H1 (cell line): ENCODE data around the gene SHLD1. TPM values are rescaled to one million over a fixed set of nuclear protein-coding genes. Genes with fewer than 3 reads are reported as not detected.

Source experiments
- CTCF ChIA-PET: fragments of 300-600 bp; sonication (Branson Sonifier 250); formaldehyde crosslinking; loops from one replicate; lab custom pipeline; 2021; ENCODE audit not compliant: partially characterized antibody; lab: Charles Lee
- POLR2A ChIA-PET: fragments of 300-600 bp; sonication (Branson Sonifier 250); formaldehyde crosslinking; loops from one replicate; lab custom pipeline; 2021; ENCODE audit warnings: inconsistent platforms; ENCODE audit not compliant: partially characterized antibody; lab: Charles Lee
- DNase-seq, 2 experiments: peaks; one replicate each; pipeline versions ENCODE4 v3.0.0 to v3.0.0-alpha.2; 2010 to 2022; ENCODE audit warnings: low spot score in 2 of 2, low read depth in 1 of 2, mixed read lengths in 1 of 2
- FAIRE-seq: peaks from 2 replicates; lab custom pipeline; 2011; peaks lifted over from hg19 to GRCh38; lab: Jason Lieb, UNC
- H2AFZ ChIP-seq: 2 replicates; pipeline ENCODE4 v1.8.1; 2012; ENCODE audit warnings: low read length, inconsistent platforms
- H2AK5ac ChIP-seq: 2 replicates; pipeline ENCODE4 v1.6.1; 2013; ENCODE audit warnings: low read depth, low read length
- H2BK120ac ChIP-seq: replicated peaks from 2 replicates; pipeline ENCODE3; 2013; ENCODE audit warnings: low read depth, low read length, inconsistent platforms
- H2BK12ac ChIP-seq: 2 replicates; pipeline ENCODE4 v1.6.1; 2013; ENCODE audit warnings: low read depth, low read length
- H2BK15ac ChIP-seq: 2 replicates; pipeline ENCODE4 v1.6.1; 2013; ENCODE audit warnings: low read length
- H2BK20ac ChIP-seq: 2 replicates; pipeline ENCODE4 v1.6.1; 2013; ENCODE audit warnings: low read length
- H2BK5ac ChIP-seq: 2 replicates; pipeline ENCODE4 v1.6.1; 2013; ENCODE audit warnings: low read depth, low read length
- H3K14ac ChIP-seq: 2 replicates; pipeline ENCODE4 v1.6.1; 2013; ENCODE audit warnings: inconsistent platforms; ENCODE audit not compliant: insufficient read length
- H3K18ac ChIP-seq: 2 replicates; pipeline ENCODE4 v1.6.1; 2013; ENCODE audit warnings: low read length; ENCODE audit errors: extremely low read depth
- H3K23ac ChIP-seq: 2 replicates; pipeline ENCODE4 v1.6.1; 2013; ENCODE audit warnings: inconsistent platforms; ENCODE audit not compliant: insufficient read length
- H3K23me2 ChIP-seq: 2 replicates; pipeline ENCODE4 v1.6.1; 2013; ENCODE audit warnings: low read depth, low read length
- H3K27ac ChIP-seq: 2 replicates; pipeline ENCODE4 v1.6.1; 2011; ENCODE audit warnings: low read depth, low read length, inconsistent platforms
- H3K27me3 ChIP-seq, 4 experiments: replicated peaks in 1 of 4; 1 replicate in 1 of 4; 2 replicates in 3 of 4; pipeline versions ENCODE4 v1.6.1 to v1.8.1; 2011 to 2013; ENCODE audit warnings: low read length in 3 of 4, mild to moderate bottlenecking in 3 of 4, inconsistent platforms in 2 of 4, mixed read lengths in 2 of 4, moderate library complexity in 1 of 4; ENCODE audit not compliant: control insufficient read depth in 3 of 4, insufficient read depth in 3 of 4; ENCODE audit errors: extremely low read depth in 1 of 4
- H3K36me3 ChIP-seq, 4 experiments: 2 replicates each; pipeline versions ENCODE4 v1.6.1 to v1.8.1; 2011 to 2013; ENCODE audit warnings: mild to moderate bottlenecking in 4 of 4, low read length in 3 of 4, moderate library complexity in 2 of 4, control low read depth in 1 of 4, inconsistent platforms in 1 of 4; ENCODE audit not compliant: insufficient read depth in 4 of 4, control insufficient read depth in 2 of 4
- H3K4ac ChIP-seq: replicated peaks from 2 replicates; pipeline ENCODE3; 2013; ENCODE audit warnings: low read length, low read depth, mixed read lengths, inconsistent platforms; ENCODE audit not compliant: insufficient read length
- H3K4me1 ChIP-seq, 4 experiments: replicated peaks in 1 of 4; 1 replicate in 1 of 4; 2 replicates in 3 of 4; pipeline versions ENCODE4 v1.6.1 to v1.8.1; 2011 to 2013; ENCODE audit warnings: low read length in 3 of 4, inconsistent platforms in 2 of 4, mixed read lengths in 1 of 4; ENCODE audit not compliant: insufficient read depth in 4 of 4, control insufficient read depth in 3 of 4
- H3K4me2 ChIP-seq, 2 experiments: 2 replicates each; pipeline versions ENCODE4 v1.6.1 to v1.8.1; 2011 to 2013; ENCODE audit warnings: low read depth in 2 of 2, low read length in 2 of 2, control low read depth in 1 of 2, inconsistent platforms in 1 of 2, mild to moderate bottlenecking in 1 of 2; ENCODE audit not compliant: insufficient read depth in 1 of 2
- H3K4me3 ChIP-seq, 4 experiments: fragments of 200-600, 300-600 bp in 1 of 4; sonication (generic), shearing (Covaris generic), sonication (Bioruptor Twin) in 1 of 4; 2 replicates each; pipeline versions ENCODE4 v1.5.1 to v1.8.1; 2011 to 2016; ENCODE audit warnings: low read length in 4 of 4, low read depth in 3 of 4, control low read depth in 2 of 4, inconsistent platforms in 2 of 4, mild to moderate bottlenecking in 2 of 4, mixed read lengths in 1 of 4, moderate library complexity in 1 of 4; ENCODE audit not compliant: insufficient read depth in 2 of 4; ENCODE audit errors: extremely low read depth in 1 of 4
- H3K56ac ChIP-seq: replicated peaks from 2 replicates; pipeline ENCODE3; 2013; ENCODE audit warnings: low read depth, mild to moderate bottlenecking, mixed read lengths, low read length, inconsistent platforms; ENCODE audit not compliant: insufficient read length
- H3K79me1 ChIP-seq: 2 replicates; pipeline ENCODE4 v1.6.1; 2013; ENCODE audit warnings: low read depth, low read length, control low read depth
- H3K79me2 ChIP-seq, 2 experiments: 2 replicates each; pipeline versions ENCODE4 v1.6.1 to v1.8.1; 2012 to 2013; ENCODE audit warnings: low read length in 2 of 2, mild to moderate bottlenecking in 2 of 2, inconsistent platforms in 1 of 2; ENCODE audit not compliant: insufficient read depth in 2 of 2, control insufficient read depth in 1 of 2
- H3K9ac ChIP-seq, 4 experiments: replicated peaks in 1 of 4; 1 replicate in 1 of 4; 2 replicates in 3 of 4; pipeline versions ENCODE4 v1.6.1 to v1.8.1; 2011 to 2013; ENCODE audit warnings: low read depth in 3 of 4, low read length in 3 of 4, control low read depth in 2 of 4, mild to moderate bottlenecking in 2 of 4, moderate library complexity in 2 of 4, inconsistent platforms in 1 of 4; ENCODE audit errors: extremely low read depth in 1 of 4
- H3K9me3 ChIP-seq, 2 experiments: 2 replicates each; pipeline versions ENCODE4 v1.6.1 to v1.8.1; 2012 to 2013; ENCODE audit warnings: mild to moderate bottlenecking in 2 of 2, moderate library complexity in 2 of 2, control low read depth in 1 of 2, inconsistent platforms in 1 of 2, low read depth in 1 of 2, low read length in 1 of 2, mixed read lengths in 1 of 2; ENCODE audit not compliant: insufficient read depth in 2 of 2
- H4K20me1 ChIP-seq, 2 experiments: replicated peaks in 1 of 2; 2 replicates each; pipeline versions ENCODE3 to v1.8.1; 2011 to 2013; ENCODE audit warnings: inconsistent platforms in 2 of 2, low read length in 2 of 2, mild to moderate bottlenecking in 1 of 2; ENCODE audit not compliant: insufficient read depth in 2 of 2, control insufficient read depth in 1 of 2
- H4K5ac ChIP-seq: 2 replicates; pipeline ENCODE4 v1.6.1; 2013; ENCODE audit warnings: low read length, low read depth, mixed read lengths, inconsistent platforms; ENCODE audit not compliant: insufficient read length
- H4K8ac ChIP-seq: 2 replicates; pipeline ENCODE4 v1.8.0; 2013; ENCODE audit warnings: mild to moderate bottlenecking, moderate library complexity, low read length, inconsistent platforms; ENCODE audit not compliant: insufficient read depth; ENCODE audit errors: extremely low read depth
- H4K91ac ChIP-seq: replicated peaks from 2 replicates; pipeline ENCODE3; 2013; ENCODE audit warnings: low read length, mixed read lengths, inconsistent platforms; ENCODE audit not compliant: insufficient read length
- CBX5 ChIP-seq: fragments of 300-800, 300-1000 bp; sonication (generic); IDR thresholded peaks from 2 replicates; pipeline ENCODE4 v1.7.1; 2016; ENCODE audit warnings: antibody characterized with exemption, low read length, low read depth
- CHD1 ChIP-seq: IDR thresholded peaks from 2 replicates; pipeline ENCODE4 v1.6.1; 2012; ENCODE audit warnings: low read depth, low read length, improper control_type of control experiment
- CHD2 ChIP-seq: IDR thresholded peaks from 2 replicates; pipeline ENCODE4 v1.6.1; 2012; ENCODE audit warnings: low read length, improper control_type of control experiment
- E2F6 ChIP-seq: IDR thresholded peaks from 2 replicates; pipeline ENCODE4 v1.6.1; 2012; ENCODE audit warnings: inconsistent platforms
- FOSL1 ChIP-seq: IDR thresholded peaks from 2 replicates; pipeline ENCODE4 v1.6.1; 2011; ENCODE audit warnings: mild to moderate bottlenecking, low read depth, low read length, moderate library complexity; ENCODE audit not compliant: insufficient read depth
- HDAC2 ChIP-seq, 2 experiments: fragments of 300-600 bp in 1 of 2; sonication (generic) in 1 of 2; IDR thresholded peaks; 2 replicates each; pipeline ENCODE4 v1.6.1; 2011 to 2012; ENCODE audit warnings: low read depth in 2 of 2, low read length in 2 of 2, mild to moderate bottlenecking in 2 of 2, moderate library complexity in 2 of 2, borderline replicate concordance in 1 of 2, inconsistent platforms in 1 of 2
- KDM1A ChIP-seq: fragments of 200-600, 300-600 bp; sonication (generic); IDR thresholded peaks from 2 replicates; pipeline ENCODE4 v1.7.1; 2016; ENCODE audit warnings: mild to moderate bottlenecking, low read length, borderline replicate concordance
- PHF8 ChIP-seq: fragments of 200-600 bp; sonication (generic); conservative IDR thresholded peaks from 2 replicates; pipeline ENCODE4 v1.7.1; 2012; ENCODE audit warnings: low read depth, mild to moderate bottlenecking, inconsistent platforms, low read length, moderate library complexity
- RBBP5 ChIP-seq: IDR thresholded peaks from 2 replicates; pipeline ENCODE4 v1.7.1; 2012; ENCODE audit warnings: low read depth, mild to moderate bottlenecking, inconsistent platforms, low read length, moderate library complexity, borderline replicate concordance
- RNF2 ChIP-seq: fragments of 200-900, 300-1000 bp; sonication (generic); IDR thresholded peaks from 2 replicates; pipeline ENCODE4 v1.7.1; 2016; ENCODE audit warnings: borderline replicate concordance, low read depth, mild to moderate bottlenecking, antibody characterized with exemption, low read length; ENCODE audit not compliant: poor library complexity, severe bottlenecking; ENCODE audit errors: missing control alignments
- RXRA ChIP-seq: IDR thresholded peaks from 2 replicates; pipeline ENCODE4 v1.6.1; 2011; ENCODE audit warnings: low read depth, mild to moderate bottlenecking, low read length, moderate library complexity; ENCODE audit not compliant: insufficient read depth
- SP1 ChIP-seq: IDR thresholded peaks from 2 replicates; pipeline ENCODE4 v1.6.1; 2011; ENCODE audit warnings: low read depth, low read length
- YY1 ChIP-seq: IDR thresholded peaks from 2 replicates; pipeline ENCODE4 v1.6.1; 2011; ENCODE audit warnings: low read depth, mild to moderate bottlenecking, low read length
- WGBS, 2 experiments: shearing (Covaris generic) in 1 of 2; methylation state at CpG; one replicate each; pipeline versions ENCODE4 v1.1.6 to v1.1.7; 2013 to 2015; ENCODE audit warnings: low lambda C conversion rate in 2 of 2, mixed read lengths in 2 of 2, inconsistent platforms in 1 of 2, low coverage in 1 of 2, missing lambda C conversion rate in 1 of 2; ENCODE audit not compliant: insufficient replicate concordance in 2 of 2, insufficient coverage in 1 of 2, insufficient read length in 1 of 2; ENCODE audit errors: extremely low coverage in 1 of 2, missing lambda C conversion rate in 1 of 2; 5-methylcytosine and 5-hydroxymethylcytosine counted together
- polyA plus RNA-seq, 7 experiments: library from polyadenylated mRNA; depleted of rRNA in 3 of 7; stranded (reverse) in 5 of 7; unstranded in 2 of 7; fragments of >200 nt in 5 of 7; fragments of 200-250 nt in 2 of 7; gene quantifications; 1 replicate in 5 of 7; 2 replicates in 1 of 7; 4 replicates in 1 of 7; pipeline versions ENCODE4 v1.2.1 to v1.2.3, GENCODE V29; 2011 to 2013; ENCODE audit warnings: missing spikeins in 2 of 7, mixed read lengths in 2 of 7
- total RNA-seq: library from RNA; stranded (reverse); fragmentation: NEBNext Ultra II Directional; extraction: Animal tissue kit (Norgen Biotek cat#: 25700); gene quantifications from 2 replicates; pipeline ENCODE4 v1.2.1, GENCODE V29; 2021

Gene SHLD1
- total and polyA plus RNA-seq, 2 of the 8 experiments (the other 6 are each of a cell fraction or from before 2014, with no cell fraction given): 4.2 to 6.5 TPM

- Histone ChIP-seq H3K14ac (no peak overlapping the region), H4K5ac (no peak overlapping the region), H3K4me1 (no peaks in the 10 kb centered on the region), H2BK120ac (no peak overlapping the region), H2BK5ac (no peak overlapping the region), H3K4me3 (no peak overlapping the region), H2AK5ac (no peak overlapping the region), H3K36me3 (no peaks in the 10 kb centered on the region), H3K23ac (no peak overlapping the region), H3K4ac (no peak overlapping the region), H3K18ac (no peak overlapping the region), H3K27ac (no peak overlapping the region), H3K23me2 (no peaks in the 10 kb centered on the region), H2AFZ (no peak overlapping the region), H2BK12ac (no peak overlapping the region), H2BK20ac (no peak overlapping the region), H3K79me2 (no peaks in the 10 kb centered on the region), H3K9ac (no peak overlapping the region; a peak in 1 of 7 replicates), H3K27me3 (no peaks in the 10 kb centered on the region), H2BK15ac (no peak overlapping the region), H4K91ac (no peak overlapping the region), H3K4me2 (no peak overlapping the region), H3K79me1 (no peaks in the 10 kb centered on the region), H4K20me1 (no peaks in the 10 kb centered on the region), H3K56ac (no peak overlapping the region), H3K9me3 (peaks cover 0 to 3% of the 10 kb centered on the region in 2 experiments; a peak in 1 of 4 replicates), H4K8ac (no peak overlapping the region)
- POLR2A ChIA-PET: interaction anchor here (1.0 kb wide), 1 partner anchor 50 kb away, joined by 3 read pairs; no protein-coding TSS in a partner anchor
- WGBS, 2 experiments: 92% methylated on average over 2 of the region's 2 CpGs; no CpG with 5 or more reads in 1 of the 2 experiments
- TF ChIP-seq YY1: no peak
- TF ChIP-seq E2F6: no peak
- TF ChIP-seq KDM1A: no peak
- TF ChIP-seq HDAC2 (IDR thresholded peaks at IDR 0.05; ENCODE audit: borderline replicate concordance in 1 of 2, low read depth in 2 of 2, low read length in 2 of 2): no peak
- no peak for TF ChIP-seq CBX5
- no peak for TF ChIP-seq CHD2
- no peak for TF ChIP-seq FOSL1
- TF ChIP-seq PHF8: no peak
- TF ChIP-seq RNF2: no peak
- TF ChIP-seq RBBP5: no peak
- TF ChIP-seq RXRA: no peak
- TF ChIP-seq CHD1: no peak
- no peak for TF ChIP-seq SP1
- CTCF ChIA-PET: no interaction called here
- DNase-seq (no peak), FAIRE-seq (no peak)
Observed at GRCh38 chr20:5730131-5730530, 20.1 kb upstream of the SHLD1 start.
